Suprapubic skin (tissue), 4 donors: Measurements from ENCODE around the gene CXCR4.

Experiments used
- EP300 ChIP-seq: sonication (generic); formaldehyde crosslinking; IDR thresholded peaks from one replicate; pipeline ENCODE4 v1.6.1; 2017; ENCODE audit warnings: antibody characterized with exemption
- POLR2A ChIP-seq, 2 donors: fragments of 450-650 bp; IDR thresholded peaks; one replicate each; pipeline ENCODE4 v1.6.1; 2017; ENCODE audit warnings: antibody characterized with exemption in 2 of 2, mild to moderate bottlenecking in 2 of 2, moderate library complexity in 2 of 2
- POLR2AphosphoS5 ChIP-seq, 3 donors: sonication (generic); formaldehyde crosslinking; IDR thresholded peaks; one replicate each; pipeline ENCODE4 v1.6.1; 2017; ENCODE audit warnings: antibody characterized with exemption in 3 of 3
- TF ChIP-seq, protein P1 (sequence below), 2 donors: fragments of 200-600 bp in 1 of 2; fragments of 450-650 bp in 1 of 2; sonication (generic) in 1 of 2; IDR thresholded peaks; one replicate each; pipeline ENCODE4 v1.5.1; 2016 to 2019; ENCODE audit warnings: antibody characterized with exemption in 2 of 2, mild to moderate bottlenecking in 1 of 2, moderate library complexity in 1 of 2

DNA sequence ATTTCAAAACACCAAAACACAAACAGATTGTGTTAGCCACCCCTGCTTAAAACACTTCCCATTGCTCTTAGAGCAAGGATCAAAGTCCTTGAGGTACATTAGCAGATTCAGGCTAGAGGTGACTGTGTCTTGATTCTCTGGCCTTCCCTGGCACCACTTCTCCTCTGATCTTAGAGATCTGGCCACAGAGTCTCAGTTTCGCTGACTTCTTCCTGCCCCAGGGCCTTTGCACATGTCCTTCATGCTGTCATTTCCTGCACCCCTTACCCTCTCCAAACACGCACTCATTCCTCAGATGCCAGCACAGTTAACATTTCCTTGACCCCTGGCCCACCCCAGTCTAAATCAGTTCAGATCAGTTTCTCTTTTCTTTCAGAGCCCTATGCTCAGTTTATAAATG is 16.9 kb downstream of the CXCR4 start:
- no peak for TF ChIP-seq POLR2A (IDR thresholded peaks at IDR 0.05)
- TF ChIP-seq, protein P1, sequence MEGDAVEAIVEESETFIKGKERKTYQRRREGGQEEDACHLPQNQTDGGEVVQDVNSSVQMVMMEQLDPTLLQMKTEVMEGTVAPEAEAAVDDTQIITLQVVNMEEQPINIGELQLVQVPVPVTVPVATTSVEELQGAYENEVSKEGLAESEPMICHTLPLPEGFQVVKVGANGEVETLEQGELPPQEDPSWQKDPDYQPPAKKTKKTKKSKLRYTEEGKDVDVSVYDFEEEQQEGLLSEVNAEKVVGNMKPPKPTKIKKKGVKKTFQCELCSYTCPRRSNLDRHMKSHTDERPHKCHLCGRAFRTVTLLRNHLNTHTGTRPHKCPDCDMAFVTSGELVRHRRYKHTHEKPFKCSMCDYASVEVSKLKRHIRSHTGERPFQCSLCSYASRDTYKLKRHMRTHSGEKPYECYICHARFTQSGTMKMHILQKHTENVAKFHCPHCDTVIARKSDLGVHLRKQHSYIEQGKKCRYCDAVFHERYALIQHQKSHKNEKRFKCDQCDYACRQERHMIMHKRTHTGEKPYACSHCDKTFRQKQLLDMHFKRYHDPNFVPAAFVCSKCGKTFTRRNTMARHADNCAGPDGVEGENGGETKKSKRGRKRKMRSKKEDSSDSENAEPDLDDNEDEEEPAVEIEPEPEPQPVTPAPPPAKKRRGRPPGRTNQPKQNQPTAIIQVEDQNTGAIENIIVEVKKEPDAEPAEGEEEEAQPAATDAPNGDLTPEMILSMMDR (IDR thresholded peaks at IDR 0.05): no peak
- TF ChIP-seq POLR2AphosphoS5 (IDR thresholded peaks at IDR 0.05): no peak
- TF ChIP-seq EP300: no peak
